Uterus (tissue), 4 donors: ENCODE results near the gene HABP4. TPM values are rescaled to one million over a fixed set of nuclear protein-coding genes. Genes with fewer than 3 reads are reported as not detected.

Experiments used
- DNase-seq, 2 donors: peaks; one replicate each; pipeline ENCODE4 v3.0.0-alpha.2; 2019 to 2020
- H3K27ac ChIP-seq, 2 donors: fragments of 200-600 bp; sonication (generic); 1 replicate in 1 of 2; 2 replicates in 1 of 2; pipeline ENCODE4 v1.5.1; 2016 to 2018
- H3K27me3 ChIP-seq, 2 donors: fragments of 200-600 bp; sonication (generic); one replicate each; pipeline ENCODE4 v1.5.1; 2018 to 2019; ENCODE audit warnings: control low read depth in 1 of 2
- H3K36me3 ChIP-seq, 2 donors: fragments of 200-600 bp; sonication (generic); one replicate each; pipeline ENCODE4 v1.5.1; 2019; ENCODE audit warnings: control low read depth in 1 of 2
- H3K4me1 ChIP-seq, 2 donors: fragments of 200-600 bp; sonication (generic); one replicate each; pipeline ENCODE4 v1.5.1; 2018 to 2019; ENCODE audit warnings: control low read depth in 1 of 2
- H3K4me3 ChIP-seq, 2 donors: fragments of 200-600 bp; sonication (generic); 1 replicate in 1 of 2; 2 replicates in 1 of 2; pipeline ENCODE4 v1.5.1; 2018 to 2019; ENCODE audit warnings: mild to moderate bottlenecking in 1 of 2
- H3K9me3 ChIP-seq, 2 donors: fragments of 200-600 bp; sonication (generic); one replicate each; pipeline ENCODE4 v1.5.1; 2019; ENCODE audit warnings: control low read depth in 1 of 2
- CTCF ChIP-seq, 4 experiments: fragments of 200-600 bp in 2 of 4; fragments of 450-650 bp in 2 of 4; sonication (generic) in 2 of 4; IDR thresholded peaks; one replicate each; pipeline ENCODE4 v1.5.1; 2016 to 2019; ENCODE audit warnings: antibody characterized with exemption in 4 of 4, mild to moderate bottlenecking in 2 of 4, moderate library complexity in 1 of 4
- POLR2A ChIP-seq, 2 donors: fragments of 450-650 bp; IDR thresholded peaks; one replicate each; pipeline ENCODE4 v1.6.1; 2016; ENCODE audit warnings: antibody characterized with exemption in 2 of 2, mild to moderate bottlenecking in 1 of 2, moderate library complexity in 1 of 2
- intact Hi-C: fragments of 100-400 bp; cut with DNase I; formaldehyde crosslinking; loops from one replicate; pipeline ENCODE4 v1.15.1; 2023; ENCODE audit warnings: low total_unique reads
- total RNA-seq, 4 donors: library from RNA; depleted of rRNA in 3 of 4; stranded (reverse); fragments of >200 nt in 3 of 4; gene quantifications; one replicate each; pipeline versions ENCODE4 v1.1.0 to v1.2.4, GENCODE V29; 2014 to 2023
- donor health status: DM: yes; HTN: yes; CAD: no.

The HABP4 gene
- total RNA-seq, 4 donors from 2014 or later: 4.1 to 19.4 (median 11.9) TPM

DNA sequence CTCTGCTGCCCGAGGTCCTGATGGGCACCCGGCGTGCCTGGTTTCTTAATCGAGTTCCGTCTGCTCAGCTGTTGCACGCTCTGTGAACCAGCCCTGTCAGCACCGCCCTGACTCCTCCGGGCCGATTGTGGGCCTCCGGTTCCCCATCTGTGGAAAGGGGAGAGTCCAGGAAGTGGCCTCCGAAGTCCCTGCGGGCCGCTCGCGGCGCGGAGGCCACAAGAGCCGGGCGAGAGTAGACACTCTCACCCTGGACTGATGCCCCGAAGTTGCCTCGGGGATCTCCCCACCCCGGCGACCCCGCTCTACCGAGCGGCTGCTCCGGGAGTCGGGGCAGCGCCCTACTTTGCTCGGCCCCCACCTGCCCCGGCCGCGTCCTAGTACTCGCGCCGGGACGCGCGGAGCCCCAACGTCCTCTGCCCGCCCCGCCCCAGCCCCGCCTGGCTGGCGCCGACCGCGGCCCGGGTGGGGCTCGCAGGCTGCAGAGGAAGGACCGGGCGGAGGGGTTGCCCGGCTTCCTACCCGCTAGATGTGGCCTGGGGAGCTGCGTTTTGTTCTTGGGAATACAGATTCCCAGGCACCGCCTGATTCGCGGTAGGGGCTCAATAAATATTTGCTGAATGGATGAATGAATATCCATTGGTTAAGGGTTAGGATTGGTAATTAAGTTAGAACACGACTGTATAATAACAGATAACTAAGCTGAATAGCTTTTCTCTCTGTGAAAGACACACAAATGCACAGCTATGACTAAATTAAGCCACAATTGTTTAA is 30.9 kb upstream of the HABP4 start:
- peak overlapping the region; percentile 99 for H3K27ac ChIP-seq
- DNase-seq: peak in 1 of 2 donors; percentile 49
- intact Hi-C loops: no loop called here
- peak; percentile 35 to 40 for TF ChIP-seq POLR2A (IDR thresholded peaks at IDR 0.05)
- TF ChIP-seq CTCF (IDR thresholded peaks at IDR 0.05): peak in 1 of 4 experiments; percentile 5
- no peaks in the 10 kb centered on the region for H3K36me3 ChIP-seq
- peaks cover 0 to 6% of the 10 kb centered on the region in 2 donors for H3K4me1 ChIP-seq
- H3K9me3 ChIP-seq: no peaks in the 10 kb centered on the region
- peak overlapping the region; percentile 81 to 84 for H3K4me3 ChIP-seq
- no peaks in the 10 kb centered on the region for H3K27me3 ChIP-seq

GRCh38 chr9:96419691-96419969 is 30.3 kb upstream of the HABP4 start:
- peak overlapping the region in 1 of 2 donors; percentile 81 for H3K4me3 ChIP-seq
- H3K27ac ChIP-seq: peak overlapping the region; percentile 99
- intact Hi-C loops: no loop called here
- H3K9me3 ChIP-seq: no peaks in the 10 kb centered on the region
- TF ChIP-seq CTCF (IDR thresholded peaks at IDR 0.05) (no peak), POLR2A (IDR thresholded peaks at IDR 0.05) (no peak)
- peaks cover 0 to 6% of the 10 kb centered on the region in 2 donors for H3K4me1 ChIP-seq
- H3K27me3 ChIP-seq: no peaks in the 10 kb centered on the region
- no peak for DNase-seq
- H3K36me3 ChIP-seq: no peaks in the 10 kb centered on the region

- Histone ChIP-seq H3K4me3 (no peak overlapping the region), H3K27me3 (no peaks in the 10 kb centered on the region), H3K9me3 (no peaks in the 10 kb centered on the region), H3K36me3 (no peaks in the 10 kb centered on the region), H3K4me1 (peaks cover 0 to 6% of the 10 kb centered on the region in 2 donors), H3K27ac (peak overlapping the region; percentile 99)
- TF ChIP-seq CTCF (IDR thresholded peaks at IDR 0.05) (no peak), POLR2A (IDR thresholded peaks at IDR 0.05) (no peak)
- peak in 1 of 2 donors; percentile 41 for DNase-seq
- intact Hi-C loops: no loop called here
These were observed 29.3 kb upstream of the HABP4 start for GRCh38 chr9:96420468-96421219.

DNA sequence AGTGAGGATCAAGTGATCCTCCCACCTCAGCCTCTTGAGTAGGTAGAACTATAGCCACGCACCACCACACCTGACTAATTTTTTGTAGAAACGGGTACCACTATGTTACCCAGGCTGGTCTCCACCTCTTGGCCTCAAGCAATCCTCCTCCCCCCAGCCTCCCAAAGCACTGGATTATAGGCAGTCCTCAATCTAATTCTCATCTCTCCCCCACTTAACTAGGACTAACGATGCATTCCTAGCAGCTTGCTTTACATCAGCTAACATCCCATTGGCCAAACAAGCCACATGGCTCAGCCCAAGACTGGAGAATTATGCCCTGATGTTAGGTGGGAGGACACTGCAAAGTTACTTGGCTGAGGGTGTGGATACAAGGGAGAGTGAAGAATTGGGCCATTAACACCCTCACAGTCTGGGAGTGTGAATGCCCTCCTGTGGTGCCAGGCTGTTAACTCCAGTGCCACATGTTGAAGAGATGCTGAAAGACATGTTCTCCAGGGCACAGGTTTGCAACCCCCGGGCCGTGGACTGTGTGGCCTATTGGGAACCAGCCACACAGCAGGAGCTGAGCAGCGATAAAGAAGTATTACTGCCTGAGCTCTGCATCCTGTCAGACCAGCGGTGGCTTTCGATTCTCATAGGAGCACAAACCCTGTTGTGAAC is 26.5 kb upstream of the HABP4 start:
- Histone ChIP-seq H3K4me1 (peaks cover 0 to 6% of the 10 kb centered on the region in 2 donors), H3K27me3 (no peaks in the 10 kb centered on the region), H3K9me3 (no peaks in the 10 kb centered on the region), H3K27ac (no peak overlapping the region), H3K4me3 (no peak overlapping the region), H3K36me3 (no peaks in the 10 kb centered on the region)
- TF ChIP-seq POLR2A (IDR thresholded peaks at IDR 0.05) (no peak), CTCF (IDR thresholded peaks at IDR 0.05) (no peak)
- DNase-seq: no peak
- intact Hi-C loops: no loop called here

DNA sequence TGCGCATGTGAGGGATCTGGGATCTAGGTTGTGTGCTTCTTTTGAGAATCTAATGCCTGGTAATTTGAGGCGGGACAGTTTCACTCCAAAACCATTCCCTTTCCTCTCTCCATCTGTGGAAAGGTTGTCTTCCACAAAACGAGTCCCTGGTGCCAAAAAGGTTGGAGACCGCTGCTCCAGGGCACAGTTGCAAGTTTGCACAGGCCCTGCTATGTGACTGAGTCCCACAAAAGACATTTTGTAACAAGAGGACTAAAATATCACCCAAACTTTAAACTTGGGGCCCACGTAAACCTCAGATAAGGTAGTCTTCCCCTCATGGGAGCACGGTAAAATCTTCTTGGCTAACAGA is 26.0 kb upstream of the HABP4 start:
- intact Hi-C loops: no loop called here
- no peak for DNase-seq

More for the DNA sequence above, 26.0 kb upstream of the HABP4 start:
- Histone ChIP-seq H3K36me3 (no peaks in the 10 kb centered on the region), H3K27me3 (no peaks in the 10 kb centered on the region), H3K4me1 (peaks cover 0 to 6% of the 10 kb centered on the region in 2 donors), H3K27ac (no peak overlapping the region), H3K9me3 (no peaks in the 10 kb centered on the region), H3K4me3 (no peak overlapping the region)
- TF ChIP-seq POLR2A (IDR thresholded peaks at IDR 0.05): no peak
- TF ChIP-seq CTCF (IDR thresholded peaks at IDR 0.05): no peak
